ENCODE data around the gene NANP. TPM values are rescaled to one million over a fixed set of nuclear protein-coding genes. Genes with fewer than 3 reads are reported as not detected.

Gene NANP
- total and polyA plus RNA-seq, 2 of the 13 experiments (the other 11 are each of a cell fraction or from before 2014, with no cell fraction given): 8.9 to 21.5 TPM

DNA sequence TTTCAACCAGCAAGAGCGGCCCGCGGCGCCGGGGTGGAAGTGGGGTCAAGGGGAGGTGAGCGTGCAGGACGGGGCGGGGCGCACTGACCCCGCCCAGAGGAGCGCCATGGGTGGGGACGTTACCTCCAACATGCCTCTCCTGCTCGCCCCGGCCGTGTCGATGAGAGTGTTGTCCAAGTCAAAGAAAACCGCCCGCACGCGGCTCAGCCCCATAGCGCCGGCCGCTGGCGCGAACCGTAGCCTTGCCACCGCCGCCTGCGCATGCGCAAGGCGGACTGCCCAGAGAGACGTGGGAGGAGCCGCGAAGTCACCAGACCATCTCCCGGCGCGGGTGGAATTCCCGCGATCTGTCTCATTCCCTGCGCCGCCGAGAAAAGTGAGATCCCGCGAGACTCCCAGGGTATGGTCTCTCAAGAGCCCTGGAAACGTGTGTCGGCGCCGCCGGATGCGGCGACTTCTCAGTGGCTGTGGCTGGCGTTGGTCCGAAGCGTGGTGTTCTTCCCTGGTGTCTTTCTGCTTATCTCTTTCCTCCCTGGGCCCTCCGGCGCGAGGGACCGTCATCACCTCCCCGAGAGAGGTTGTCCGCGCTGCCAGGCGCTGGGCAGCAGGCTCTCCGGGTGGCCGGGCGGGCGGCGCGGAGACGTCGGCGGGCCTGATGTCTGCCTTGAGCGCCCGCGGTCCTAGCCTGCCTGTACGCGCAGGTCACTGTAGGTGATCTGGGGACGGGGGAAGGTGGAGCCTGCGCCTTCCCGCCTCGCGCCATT lies at the start of gene NANP (continued):
- TF ChIP-seq, protein P1, sequence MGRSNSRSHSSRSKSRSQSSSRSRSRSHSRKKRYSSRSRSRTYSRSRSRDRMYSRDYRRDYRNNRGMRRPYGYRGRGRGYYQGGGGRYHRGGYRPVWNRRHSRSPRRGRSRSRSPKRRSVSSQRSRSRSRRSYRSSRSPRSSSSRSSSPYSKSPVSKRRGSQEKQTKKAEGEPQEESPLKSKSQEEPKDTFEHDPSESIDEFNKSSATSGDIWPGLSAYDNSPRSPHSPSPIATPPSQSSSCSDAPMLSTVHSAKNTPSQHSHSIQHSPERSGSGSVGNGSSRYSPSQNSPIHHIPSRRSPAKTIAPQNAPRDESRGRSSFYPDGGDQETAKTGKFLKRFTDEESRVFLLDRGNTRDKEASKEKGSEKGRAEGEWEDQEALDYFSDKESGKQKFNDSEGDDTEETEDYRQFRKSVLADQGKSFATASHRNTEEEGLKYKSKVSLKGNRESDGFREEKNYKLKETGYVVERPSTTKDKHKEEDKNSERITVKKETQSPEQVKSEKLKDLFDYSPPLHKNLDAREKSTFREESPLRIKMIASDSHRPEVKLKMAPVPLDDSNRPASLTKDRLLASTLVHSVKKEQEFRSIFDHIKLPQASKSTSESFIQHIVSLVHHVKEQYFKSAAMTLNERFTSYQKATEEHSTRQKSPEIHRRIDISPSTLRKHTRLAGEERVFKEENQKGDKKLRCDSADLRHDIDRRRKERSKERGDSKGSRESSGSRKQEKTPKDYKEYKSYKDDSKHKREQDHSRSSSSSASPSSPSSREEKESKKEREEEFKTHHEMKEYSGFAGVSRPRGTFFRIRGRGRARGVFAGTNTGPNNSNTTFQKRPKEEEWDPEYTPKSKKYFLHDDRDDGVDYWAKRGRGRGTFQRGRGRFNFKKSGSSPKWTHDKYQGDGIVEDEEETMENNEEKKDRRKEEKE (IDR thresholded peaks at IDR 0.05): no peak
- no peak; the same call in 1 of the 2 replicates for TF ChIP-seq MBNL3 (CRISPR knock-in tag; conservative IDR thresholded peaks at IDR 0.05)
- peak; percentile 96 for TF ChIP-seq ZNF883 (CRISPR knock-in tag; IDR thresholded peaks at IDR 0.05; ENCODE audit: not compliant biosample characterization)
- TF ChIP-seq, protein P2, sequence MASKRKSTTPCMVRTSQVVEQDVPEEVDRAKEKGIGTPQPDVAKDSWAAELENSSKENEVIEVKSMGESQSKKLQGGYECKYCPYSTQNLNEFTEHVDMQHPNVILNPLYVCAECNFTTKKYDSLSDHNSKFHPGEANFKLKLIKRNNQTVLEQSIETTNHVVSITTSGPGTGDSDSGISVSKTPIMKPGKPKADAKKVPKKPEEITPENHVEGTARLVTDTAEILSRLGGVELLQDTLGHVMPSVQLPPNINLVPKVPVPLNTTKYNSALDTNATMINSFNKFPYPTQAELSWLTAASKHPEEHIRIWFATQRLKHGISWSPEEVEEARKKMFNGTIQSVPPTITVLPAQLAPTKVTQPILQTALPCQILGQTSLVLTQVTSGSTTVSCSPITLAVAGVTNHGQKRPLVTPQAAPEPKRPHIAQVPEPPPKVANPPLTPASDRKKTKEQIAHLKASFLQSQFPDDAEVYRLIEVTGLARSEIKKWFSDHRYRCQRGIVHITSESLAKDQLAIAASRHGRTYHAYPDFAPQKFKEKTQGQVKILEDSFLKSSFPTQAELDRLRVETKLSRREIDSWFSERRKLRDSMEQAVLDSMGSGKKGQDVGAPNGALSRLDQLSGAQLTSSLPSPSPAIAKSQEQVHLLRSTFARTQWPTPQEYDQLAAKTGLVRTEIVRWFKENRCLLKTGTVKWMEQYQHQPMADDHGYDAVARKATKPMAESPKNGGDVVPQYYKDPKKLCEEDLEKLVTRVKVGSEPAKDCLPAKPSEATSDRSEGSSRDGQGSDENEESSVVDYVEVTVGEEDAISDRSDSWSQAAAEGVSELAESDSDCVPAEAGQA (IDR thresholded peaks at IDR 0.05; ENCODE audit: low read depth): no peak; the same call in none of the 2 replicates
- TF ChIP-seq, protein P2 (CRISPR knock-in tag; IDR thresholded peaks at IDR 0.05; ENCODE audit: borderline replicate concordance): peak; percentile 85; the same call in 1 of the 2 replicates
- TF ChIP-seq NKX3-1 (CRISPR knock-in tag; IDR thresholded peaks at IDR 0.05): peak; percentile 97
- TF ChIP-seq, protein P3, sequence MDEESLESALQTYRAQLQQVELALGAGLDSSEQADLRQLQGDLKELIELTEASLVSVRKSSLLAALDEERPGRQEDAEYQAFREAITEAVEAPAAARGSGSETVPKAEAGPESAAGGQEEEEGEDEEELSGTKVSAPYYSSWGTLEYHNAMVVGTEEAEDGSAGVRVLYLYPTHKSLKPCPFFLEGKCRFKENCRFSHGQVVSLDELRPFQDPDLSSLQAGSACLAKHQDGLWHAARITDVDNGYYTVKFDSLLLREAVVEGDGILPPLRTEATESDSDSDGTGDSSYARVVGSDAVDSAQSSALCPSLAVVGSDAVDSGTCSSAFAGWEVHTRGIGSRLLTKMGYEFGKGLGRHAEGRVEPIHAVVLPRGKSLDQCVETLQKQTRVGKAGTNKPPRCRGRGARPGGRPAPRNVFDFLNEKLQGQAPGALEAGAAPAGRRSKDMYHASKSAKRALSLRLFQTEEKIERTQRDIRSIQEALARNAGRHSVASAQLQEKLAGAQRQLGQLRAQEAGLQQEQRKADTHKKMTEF (CRISPR knock-in tag; IDR thresholded peaks at IDR 0.05): peak; percentile 98
- no peak for TF ChIP-seq PRPF4 (IDR thresholded peaks at IDR 0.05; ENCODE audit: low read depth, low read length, poor library complexity, severe bottlenecking)
- TF ChIP-seq ZNF230 (CRISPR knock-in tag; IDR thresholded peaks at IDR 0.05): peak; percentile 100
- TF ChIP-seq, protein P4, sequence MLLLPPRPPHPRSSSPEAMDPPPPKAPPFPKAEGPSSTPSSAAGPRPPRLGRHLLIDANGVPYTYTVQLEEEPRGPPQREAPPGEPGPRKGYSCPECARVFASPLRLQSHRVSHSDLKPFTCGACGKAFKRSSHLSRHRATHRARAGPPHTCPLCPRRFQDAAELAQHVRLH (CRISPR knock-in tag; IDR thresholded peaks at IDR 0.05; ENCODE audit: borderline replicate concordance, low read depth): peak; percentile 98
- TF ChIP-seq ZNF619 (CRISPR knock-in tag; IDR thresholded peaks at IDR 0.05): peak; percentile 99
- TF ChIP-seq, protein P5, sequence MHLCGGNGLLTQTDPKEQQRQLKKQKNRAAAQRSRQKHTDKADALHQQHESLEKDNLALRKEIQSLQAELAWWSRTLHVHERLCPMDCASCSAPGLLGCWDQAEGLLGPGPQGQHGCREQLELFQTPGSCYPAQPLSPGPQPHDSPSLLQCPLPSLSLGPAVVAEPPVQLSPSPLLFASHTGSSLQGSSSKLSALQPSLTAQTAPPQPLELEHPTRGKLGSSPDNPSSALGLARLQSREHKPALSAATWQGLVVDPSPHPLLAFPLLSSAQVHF (CRISPR knock-in tag; IDR thresholded peaks at IDR 0.05): peak; percentile 86
- TF ChIP-seq ASH2L (IDR thresholded peaks at IDR 0.05; ENCODE audit: insufficient read length, low read depth, low read length): peak; percentile 98
- no peak for TF ChIP-seq MTA3 (CRISPR knock-in tag; IDR thresholded peaks at IDR 0.05)
- TF ChIP-seq SP4 (CRISPR knock-in tag; IDR thresholded peaks at IDR 0.05): peak; percentile 91
- peak; percentile 99 for TF ChIP-seq ZNF274 (CRISPR knock-in tag; IDR thresholded peaks at IDR 0.05)

All from HepG2 (cell line).